HG02623 (cell line): ENCODE results near the gene PLPP7.

Experiments used
- ATAC-seq: cut with Tn5 transposase; IDR thresholded peaks from one replicate; pipeline ENCODE4 v1.9.1; 2021; ENCODE audit warnings: moderate library complexity; ENCODE audit not compliant: unreplicated experiment

Gene PLPP7

DNA sequence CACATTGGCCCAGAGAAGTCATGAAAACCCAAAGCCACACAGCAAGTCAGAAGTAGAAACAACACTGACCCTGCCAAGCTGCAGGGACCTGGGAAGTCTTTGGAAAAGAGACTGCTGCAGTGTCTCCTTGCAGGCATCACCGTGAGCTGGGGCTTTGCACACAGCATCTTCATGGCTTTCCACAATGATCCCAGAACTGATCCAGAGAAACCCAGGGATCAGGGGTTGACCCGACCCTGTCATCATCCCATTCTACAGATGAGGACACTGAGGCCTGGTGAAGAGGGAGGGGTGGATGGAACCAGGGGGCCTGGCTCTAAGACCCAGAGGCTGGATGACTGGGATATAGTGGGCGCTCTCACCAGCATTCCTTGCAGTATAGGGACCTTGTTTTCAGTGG, 8.9 kb upstream of the PLPP7 start:
- no peak for ATAC-seq

DNA sequence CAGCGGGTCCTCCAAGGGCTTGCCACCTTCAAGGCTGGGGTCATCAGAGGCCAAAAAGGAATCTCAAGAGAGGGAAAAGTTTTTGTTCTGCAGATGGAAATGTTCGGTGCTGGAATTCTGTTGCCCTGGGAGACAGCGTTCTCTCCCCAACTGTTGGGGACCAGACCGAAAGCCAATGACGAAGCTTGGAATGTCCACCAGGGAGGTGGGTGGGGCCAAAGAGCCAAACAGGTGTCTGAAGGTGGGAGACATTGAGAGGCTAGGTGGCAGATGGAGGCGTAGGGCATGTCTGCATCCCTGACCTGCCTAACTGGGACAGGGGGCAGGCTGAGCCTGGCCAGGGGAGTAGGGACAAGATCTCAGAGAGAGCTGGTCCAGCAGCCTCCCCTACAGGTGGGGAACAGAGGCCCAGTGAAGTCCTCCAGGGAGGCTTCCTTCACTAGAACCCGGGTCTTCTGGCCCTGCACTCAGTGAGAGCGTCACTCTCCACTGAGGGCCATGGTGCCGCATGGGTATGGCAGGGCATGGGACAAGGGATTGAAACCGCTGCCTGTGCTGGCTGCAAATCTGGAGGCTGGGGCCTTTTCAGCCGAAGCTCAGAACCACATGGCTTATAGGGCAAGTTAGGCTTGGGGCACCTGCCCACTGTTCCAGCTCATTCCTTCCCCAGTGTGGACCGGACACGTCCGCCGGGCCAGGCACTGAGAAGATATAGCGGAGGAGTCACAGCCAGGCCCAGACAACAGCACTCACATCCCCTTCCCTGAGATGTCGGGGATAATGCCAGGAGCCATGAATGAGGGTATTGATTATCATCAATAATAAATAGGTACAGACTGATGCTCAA, 8.2 kb upstream of the PLPP7 start:
- no peak for ATAC-seq

DNA sequence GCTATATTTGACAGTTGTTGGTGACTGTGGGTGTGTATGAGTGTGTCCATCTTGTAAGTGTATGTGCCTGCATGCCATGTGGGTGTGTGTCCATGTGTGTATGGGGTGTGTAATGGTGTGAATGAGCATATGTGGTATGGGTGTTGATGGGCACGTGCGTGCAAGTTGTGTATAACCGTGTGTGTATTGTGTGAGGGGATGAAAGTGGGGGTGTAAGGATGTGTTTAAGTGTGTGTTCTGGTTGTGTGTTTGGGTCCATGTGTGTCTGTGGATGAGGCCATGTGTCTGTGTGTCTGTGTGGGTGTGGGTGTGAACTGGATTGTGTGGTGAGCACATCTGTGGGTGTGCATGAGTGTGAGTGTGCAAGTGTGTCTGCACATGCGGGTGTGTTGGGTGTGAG, 7.3 kb upstream of the PLPP7 start:
- no peak for ATAC-seq

DNA sequence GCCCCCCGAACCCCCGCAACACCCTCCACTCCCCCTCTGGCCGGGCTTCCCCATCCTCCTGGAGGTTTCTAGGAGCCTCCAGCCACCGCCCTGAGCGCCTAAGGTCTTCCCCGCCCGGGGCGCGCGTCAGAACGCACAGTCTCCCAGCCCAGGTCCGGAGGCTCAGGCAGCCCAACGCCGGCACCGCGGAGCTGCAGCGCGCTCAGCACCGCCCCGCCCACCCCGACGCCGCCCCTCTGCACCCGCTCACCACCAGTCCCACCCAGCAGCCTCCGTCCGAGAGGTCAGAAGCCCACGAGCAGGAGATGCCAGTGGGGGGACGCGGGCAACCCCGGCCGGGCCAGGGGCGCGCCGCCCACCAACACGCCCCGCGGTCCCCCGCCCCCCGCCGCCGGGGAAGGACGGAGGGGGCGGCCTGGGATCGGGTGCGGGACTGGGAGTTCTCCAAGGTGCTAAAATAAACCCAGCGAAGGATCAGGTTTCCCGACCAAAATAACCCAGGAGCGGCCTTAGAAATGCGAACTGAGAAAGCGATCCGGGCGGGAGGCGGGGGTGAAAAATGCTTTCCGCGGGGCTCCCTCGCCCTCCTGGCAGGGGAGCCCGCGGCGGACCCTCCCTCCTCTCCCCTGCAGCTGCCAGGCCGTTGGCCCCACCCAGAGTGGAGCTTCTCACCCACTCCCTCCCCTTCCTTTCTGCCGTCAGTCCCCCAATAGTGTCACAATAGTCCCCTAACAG, 6.7 kb upstream of the PLPP7 start:
- ATAC-seq: no peak

DNA sequence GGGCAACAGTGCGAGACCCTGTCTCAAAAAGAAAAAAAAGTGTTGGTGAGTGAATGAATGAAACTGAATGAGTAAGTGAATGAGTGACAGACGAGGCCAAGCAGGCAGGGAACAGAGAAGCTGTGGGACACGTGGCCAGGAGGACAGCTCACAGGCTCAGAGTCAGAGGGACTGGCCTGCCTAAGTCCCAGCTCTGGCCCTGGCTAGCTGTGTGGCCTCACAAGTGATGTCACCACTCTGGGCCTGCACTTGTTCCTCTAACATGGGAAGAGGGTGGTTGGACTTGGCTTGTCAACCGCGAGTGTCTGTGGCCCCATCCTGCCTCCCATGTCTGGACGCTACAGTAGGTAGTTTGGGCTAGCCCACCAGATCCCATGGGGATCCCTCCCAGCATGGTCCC, 4.7 kb upstream of the PLPP7 start:
- ATAC-seq: no peak

DNA sequence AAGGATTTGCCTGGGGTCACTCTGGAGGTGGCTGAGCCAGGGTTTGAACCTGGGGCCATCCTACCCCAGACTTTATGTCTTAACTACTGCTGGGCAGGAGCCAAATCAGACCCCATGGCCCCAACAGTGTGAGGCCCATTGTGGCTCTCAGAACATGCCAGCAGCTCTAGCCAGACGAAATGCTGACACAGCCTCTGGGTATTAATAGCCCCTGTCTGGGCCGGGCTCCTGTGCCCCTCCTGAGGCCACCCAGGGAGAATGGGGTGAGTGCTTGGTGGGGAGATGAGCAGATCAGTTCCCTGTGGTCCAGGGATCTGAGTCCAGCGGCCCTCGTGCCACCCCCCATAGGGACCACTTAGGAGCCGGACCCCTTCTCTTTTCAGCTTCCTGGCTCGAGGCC, 2.2 kb upstream of the PLPP7 start:
- no peak for ATAC-seq

DNA sequence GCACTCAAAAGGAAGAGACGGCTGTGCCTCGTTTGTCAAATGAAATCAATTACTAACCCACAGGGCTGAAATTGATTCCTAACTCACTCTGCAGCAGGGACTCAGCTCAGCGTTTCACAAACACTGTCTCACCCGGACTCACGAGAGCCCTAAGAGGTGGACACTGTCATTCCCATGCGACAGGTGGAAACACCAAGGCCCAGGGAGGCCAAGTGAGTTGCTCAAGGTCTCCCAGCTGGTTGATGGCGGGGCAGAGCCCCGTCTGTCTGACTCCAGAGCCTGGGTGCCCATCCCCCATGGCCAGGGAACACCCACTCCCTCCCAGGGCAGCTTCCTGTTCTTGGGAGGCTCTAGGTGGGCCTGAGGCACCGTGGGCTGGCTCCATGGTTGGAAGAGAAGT, 1.3 kb upstream of the PLPP7 start:
- no peak for ATAC-seq

DNA sequence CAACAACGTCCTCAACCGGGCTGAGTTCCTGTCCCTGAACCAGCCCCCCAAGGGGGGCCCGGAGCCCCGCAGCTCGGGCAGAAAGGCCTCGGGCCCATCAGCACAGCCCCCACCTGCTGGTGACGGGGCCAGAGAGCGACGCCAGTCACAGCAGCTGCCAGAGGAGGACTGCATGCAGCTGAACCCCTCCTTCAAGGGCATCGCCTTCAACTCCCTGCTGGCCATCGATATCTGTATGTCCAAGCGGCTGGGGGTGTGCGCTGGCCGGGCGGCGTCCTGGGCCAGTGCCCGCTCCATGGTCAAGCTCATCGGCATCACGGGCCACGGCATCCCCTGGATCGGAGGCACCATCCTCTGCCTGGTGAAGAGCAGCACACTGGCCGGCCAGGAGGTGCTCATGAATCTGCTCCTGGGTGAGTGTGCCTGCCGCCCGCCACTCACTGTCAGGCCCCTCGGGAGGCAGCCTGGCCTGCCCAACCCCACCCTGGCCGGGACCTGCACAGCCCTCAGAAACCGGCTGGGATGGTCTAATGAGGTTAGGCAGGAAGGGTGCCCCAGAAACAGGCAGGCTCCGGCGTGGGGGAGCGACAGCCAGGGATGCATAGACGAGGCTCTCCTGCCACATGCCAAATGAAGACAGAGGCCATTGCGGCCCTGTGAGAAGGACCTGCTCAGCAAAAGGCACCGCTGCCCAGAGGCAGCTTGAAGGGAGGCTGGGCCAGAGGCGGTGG, 678 bp downstream of the PLPP7 start:
- no peak for ATAC-seq

DNA sequence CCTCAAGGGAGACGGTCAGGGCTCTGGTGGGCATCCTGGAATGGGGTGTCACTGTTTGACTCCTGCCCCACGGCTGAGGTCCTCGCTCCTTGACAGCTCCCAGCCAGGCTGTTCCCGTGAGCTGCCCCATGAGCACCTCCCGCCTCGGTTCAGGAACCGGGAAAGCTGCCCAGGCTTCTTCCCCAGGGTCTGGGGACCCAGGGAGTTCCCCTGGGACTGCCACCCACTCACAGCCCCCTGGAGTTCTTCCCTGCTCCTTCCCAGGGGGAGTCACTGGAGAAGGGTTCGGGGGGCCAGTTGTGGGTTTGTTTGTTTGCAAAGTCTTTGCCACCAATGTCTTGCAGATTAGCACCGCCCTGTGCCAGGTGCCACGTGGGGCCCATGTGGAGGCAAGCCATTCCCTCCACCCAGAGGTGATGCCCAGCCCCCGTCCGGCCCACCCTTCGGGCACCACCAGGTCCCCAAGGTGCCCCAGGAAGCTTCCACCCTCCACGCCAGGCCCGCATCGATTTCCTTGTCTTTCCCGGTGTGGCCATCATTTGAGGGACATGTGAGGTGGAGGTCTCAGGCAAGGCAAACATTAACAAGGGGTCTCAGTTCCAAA, 1.3 kb downstream of the PLPP7 start:
- ATAC-seq: no peak

DNA sequence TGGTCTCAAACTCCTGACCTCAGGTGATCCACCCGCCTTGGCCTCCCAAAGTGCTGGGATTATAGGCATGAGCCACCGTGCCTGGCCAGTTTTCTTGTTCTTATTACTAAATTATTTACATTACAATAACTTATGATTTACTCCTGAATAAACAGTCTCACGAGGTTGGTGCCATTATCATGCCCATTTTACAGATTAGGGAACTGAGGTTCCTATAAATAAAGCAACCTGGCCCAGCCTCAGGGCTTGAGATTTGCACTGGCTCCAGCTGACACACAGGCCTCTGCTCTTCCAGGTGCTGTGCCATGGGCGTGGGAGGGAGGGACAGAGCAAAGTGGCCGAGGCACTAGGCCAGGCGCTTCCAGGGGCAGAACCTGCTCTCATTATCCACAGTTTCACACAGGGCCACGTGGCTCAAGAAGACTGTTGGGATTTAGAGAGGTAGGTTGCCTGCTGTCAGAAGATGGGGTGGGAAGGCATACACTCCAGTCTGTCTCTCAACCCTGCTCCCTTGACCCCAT, 2.3 kb downstream of the PLPP7 start:
- ATAC-seq: no peak

DNA sequence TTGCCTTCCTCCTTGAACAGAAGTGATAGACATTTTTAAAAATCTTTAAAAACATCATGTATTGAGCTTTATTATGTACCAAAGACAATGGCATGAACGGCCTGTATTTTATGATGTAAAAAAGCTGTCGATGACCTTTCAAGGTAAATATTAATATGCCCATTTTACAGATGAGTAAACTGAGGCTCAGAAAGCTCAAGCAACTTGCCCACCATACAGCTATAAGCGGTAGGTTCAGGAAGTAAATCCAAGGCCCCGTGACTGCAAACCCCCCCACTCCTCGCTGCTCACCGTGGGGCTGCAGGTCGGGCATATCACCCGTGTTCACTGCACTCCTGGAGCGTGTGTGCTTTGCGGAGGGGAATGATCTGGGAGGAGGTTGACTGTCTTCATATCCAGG, 3.4 kb downstream of the PLPP7 start:
- no peak for ATAC-seq

DNA sequence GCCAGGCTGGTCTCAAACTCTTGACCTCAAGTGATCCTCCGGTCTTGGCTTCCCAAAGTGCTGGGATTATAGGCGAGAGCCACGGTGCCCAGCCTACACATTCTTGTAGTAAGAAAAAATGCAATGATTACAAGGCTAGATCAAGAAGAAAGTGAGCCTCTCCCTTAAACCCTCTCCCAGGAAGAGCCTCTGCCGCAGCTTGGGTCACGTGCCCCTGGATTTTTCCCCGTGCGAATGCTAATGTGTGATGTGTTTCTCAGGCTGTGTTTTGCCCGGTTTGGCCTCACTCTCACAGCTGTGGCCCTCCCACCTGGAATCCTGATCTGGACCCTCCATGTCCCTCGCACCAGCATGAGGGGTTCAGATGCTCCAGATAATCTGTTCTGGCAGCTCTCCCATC, 6.9 kb downstream of the PLPP7 start:
- no peak for ATAC-seq

DNA sequence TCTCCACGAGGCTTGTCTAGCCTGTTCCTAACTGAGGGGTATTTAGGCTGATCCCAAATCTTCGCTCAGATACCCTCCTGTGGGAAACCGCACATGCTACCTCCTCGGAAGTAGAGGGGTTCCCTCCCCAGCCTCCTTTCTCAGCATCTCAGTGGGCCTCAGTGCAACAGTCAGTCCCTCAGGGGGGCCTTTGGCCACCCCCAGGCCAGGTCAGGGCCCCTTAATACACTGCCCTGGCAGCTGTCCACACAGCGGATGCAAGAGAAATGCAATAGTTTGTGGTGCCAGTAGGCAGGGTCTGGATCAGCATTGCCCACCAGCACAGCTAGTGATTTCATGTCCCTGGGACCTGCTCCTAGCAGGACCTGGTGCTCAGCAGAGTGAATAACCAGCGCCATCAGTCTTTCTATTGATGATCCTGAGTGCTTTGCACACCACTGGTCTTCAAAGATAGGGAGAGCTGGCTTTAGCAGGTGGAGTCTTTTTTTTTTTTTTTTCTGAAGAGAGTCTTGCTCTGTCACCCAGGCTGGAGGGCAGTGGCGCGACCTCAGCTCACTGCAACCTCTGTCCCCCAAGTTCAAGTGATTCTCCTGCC, 7.5 kb downstream of the PLPP7 start:
- no peak for ATAC-seq

DNA sequence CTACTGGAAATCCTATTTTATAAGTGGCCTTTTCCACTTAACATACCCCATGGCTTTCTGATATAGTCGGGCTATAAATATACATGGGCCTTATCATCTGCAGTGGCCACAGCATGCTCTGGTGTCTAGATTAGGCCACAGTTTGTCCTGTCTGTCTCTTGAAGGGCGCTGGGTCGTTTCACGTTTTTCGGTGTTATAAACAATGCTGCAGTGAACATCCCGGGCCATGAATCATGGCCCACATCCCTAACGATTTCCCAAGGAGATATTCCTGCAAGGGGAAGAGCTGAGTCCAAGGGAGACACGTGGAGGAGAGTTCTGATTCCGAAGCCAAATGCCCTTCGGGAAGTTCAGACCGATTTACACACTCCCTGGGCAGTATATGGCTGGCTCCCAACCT, 8.4 kb downstream of the PLPP7 start:
- no peak for ATAC-seq

DNA sequence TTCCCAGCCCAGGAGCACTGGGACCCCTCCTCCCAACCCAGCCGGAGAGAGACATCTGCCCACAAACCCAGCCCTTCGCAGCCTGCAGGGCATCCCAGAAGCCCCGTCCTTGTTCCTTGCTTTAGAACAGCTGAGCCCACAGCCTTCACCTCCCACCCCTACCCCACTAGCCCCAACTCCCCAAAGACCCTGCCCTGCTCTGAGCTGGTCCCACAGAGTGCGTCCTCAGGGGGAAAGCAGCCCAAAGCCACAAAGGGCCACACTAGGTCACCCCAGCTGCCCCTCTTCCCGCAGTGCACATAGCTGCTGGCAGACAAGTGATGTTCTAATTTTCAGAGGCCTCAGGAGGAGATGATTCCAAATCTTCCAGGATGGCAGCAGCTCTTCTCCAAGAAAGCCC, 8.8 kb downstream of the PLPP7 start:
- no peak for ATAC-seq

DNA sequence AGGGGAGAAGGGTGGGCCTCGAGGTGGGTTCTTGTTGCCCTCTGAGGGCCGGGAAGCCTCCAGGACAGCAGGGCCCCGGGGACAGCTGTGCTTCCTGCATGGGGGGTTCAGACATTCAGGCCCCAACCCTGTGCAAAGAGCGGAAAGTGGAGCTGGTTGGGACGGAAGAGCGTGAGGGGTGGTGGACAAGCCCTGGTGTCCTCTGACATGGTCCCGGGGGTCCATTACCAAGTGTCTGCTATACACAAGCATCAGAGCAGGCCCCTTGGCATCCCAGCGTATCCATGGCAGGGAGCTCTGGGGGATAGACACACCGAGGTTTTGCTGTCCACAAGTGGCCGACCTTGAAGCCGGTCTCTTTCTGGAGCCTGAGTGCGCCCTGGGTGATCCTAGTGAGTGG, 9.3 kb downstream of the PLPP7 start:
- no peak for ATAC-seq

DNA sequence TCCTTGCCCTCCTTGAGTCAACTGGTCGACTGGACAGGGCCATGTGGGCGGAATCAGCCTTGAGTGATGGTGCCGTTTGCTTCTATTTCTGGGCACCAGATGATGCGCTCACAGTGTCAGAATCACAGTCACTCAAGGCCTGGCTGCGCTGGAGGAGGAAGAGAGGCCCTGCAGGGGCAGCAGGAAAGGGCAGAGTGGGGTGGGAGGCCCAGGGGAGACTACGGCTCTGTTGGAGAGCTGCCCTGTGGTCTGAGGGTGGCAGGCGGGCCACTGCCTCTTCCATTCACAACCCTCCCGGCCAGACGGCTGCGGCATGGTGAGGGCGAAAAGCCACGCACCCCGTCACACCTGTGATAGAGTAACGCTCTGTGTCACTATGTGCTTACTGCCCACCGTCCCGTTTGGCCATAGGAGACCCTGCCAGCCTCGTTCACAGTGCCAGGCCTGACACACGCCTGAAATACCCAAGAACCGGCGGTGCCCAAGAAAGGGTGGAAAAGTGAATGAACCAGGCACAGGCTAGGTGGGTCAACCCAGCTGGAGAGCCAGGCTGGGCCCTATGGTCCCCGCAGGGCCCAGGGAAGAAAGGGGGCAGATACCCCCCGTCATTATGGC, 9.9 kb downstream of the PLPP7 start:
- no peak for ATAC-seq

DNA sequence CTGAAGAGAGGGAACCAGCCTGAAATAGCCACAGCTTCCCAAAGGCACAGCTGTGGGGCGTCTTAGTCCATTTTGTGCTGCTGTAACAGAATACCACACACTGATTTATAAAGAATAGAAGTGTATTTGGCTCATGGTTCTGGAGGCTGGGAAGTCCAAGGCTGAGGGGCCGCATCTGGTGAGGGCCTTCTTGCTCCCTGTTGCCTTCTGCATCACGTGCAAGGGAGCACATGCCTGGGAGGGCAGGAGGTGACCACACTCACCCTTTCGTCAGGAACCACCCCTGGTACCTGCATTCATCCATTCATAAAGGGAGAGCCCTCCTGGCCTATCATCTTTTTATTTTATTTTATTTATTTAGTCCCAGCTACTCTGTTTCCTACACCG, 10.4 kb downstream of the PLPP7 start:
- no peak for ATAC-seq

DNA sequence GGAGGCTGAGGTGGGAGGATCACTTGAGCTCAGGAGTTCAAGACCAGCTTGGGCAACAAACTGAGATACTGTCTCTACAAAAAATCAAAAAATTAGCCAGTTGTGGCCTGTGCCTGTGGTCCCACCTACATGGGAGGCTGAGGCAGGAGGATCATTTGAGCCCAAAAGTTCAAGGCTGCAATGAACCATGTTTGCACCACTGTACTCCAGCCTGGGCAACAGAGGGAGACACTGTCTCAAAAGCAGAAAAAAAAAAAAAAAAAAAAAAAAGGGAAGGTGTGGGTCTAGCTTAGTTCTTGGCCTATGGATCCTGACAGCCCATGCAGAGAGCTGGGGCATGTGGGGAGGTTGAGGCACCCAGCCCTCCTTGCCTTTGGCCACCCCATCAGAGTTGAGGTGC, 10.9 kb downstream of the PLPP7 start:
- ATAC-seq: no peak

DNA sequence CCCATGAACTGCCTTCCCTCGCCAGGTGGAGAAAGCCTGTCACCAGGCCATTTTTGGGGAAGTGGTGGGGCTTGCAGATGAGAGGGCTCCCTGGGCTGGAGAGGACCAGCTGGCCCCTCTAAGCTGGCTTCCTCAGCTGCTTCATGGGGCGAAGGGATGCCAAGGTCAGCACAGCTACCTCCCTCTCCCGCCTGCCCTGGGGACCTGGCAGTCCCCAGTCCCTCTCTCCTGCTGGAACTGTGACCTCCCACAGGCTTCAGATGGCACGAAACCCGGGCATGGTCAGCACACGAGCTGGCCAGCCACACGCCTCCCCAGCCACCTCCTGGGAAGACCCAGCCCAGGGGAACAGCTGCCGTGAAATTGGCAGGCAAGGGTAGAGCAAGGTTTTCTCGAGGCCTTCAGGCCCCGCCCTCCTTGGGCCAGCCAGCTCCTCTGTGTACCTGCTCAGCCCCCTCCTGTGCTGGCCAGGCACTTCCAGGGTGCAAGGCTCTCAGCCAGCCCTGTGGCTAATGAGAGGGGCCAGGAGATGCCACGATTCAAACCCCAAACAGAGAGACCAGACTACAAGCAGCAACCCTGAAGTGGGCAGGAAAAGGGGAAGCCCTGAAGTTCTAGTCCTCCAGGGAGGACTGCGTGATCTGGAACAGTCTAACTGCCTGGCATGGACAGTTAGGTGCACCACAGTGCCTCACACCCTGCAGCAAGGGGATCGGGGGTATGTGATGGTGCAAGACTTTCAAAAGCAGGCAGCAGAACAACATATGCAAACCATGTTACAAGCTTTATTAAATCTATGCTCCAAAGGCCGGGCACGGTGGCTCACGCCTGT, 12.9 kb downstream of the PLPP7 start:
- no peak for ATAC-seq
